Ureter (tissue), 1 donor: ENCODE measurements around the gene DAZAP2. TPM values are rescaled to one million over a fixed set of nuclear protein-coding genes. Genes with fewer than 3 reads are reported as not detected.

Experiments used
- DNase-seq: peaks from one replicate; pipeline ENCODE4 v3.0.0-alpha.2; 2020; ENCODE audit warnings: low spot score
- total RNA-seq: library from RNA; stranded (reverse); gene quantifications from one replicate; pipeline ENCODE4 v1.2.4, GENCODE V29; 2023
- donor health status: DM: yes; HTN: yes; CAD: no.

DAZAP2 gene
- 221 TPM for total RNA-seq

GRCh38 chr12:51238510-51239334 lies at the start of gene DAZAP2:
DAZAP2 (plus strand) TSS chr12:51238826; CDS start chr12:51238908, 82 bp downstream.
- peak; percentile 98 for DNase-seq

- DNase-seq: no peak
These were observed 48.8 kb upstream of the DAZAP2 start for GRCh38 chr12:51189790-51190355.

GRCh38 chr12:51190820-51191219 lies 47.8 kb upstream of the DAZAP2 start:
- no peak for DNase-seq

GRCh38 chr12:51191516-51192283 lies 46.9 kb upstream of the DAZAP2 start:
- no peak for DNase-seq

GRCh38 chr12:51192284-51192671 lies 46.3 kb upstream of the DAZAP2 start:
- DNase-seq: no peak

- DNase-seq: no peak
These were observed 42.8 kb upstream of the DAZAP2 start for GRCh38 chr12:51195841-51196240.

- no peak for DNase-seq
These were observed 42.1 kb upstream of the DAZAP2 start for GRCh38 chr12:51196547-51196946.

GRCh38 chr12:51197736-51198567 lies 40.7 kb upstream of the DAZAP2 start:
- DNase-seq: no peak

- no peak for DNase-seq
These were observed 39.9 kb upstream of the DAZAP2 start for GRCh38 chr12:51198568-51199365.

- no peak for DNase-seq
These were observed 39.2 kb upstream of the DAZAP2 start for GRCh38 chr12:51199366-51199945.

GRCh38 chr12:51200156-51200555 lies 38.5 kb upstream of the DAZAP2 start:
- DNase-seq: no peak

- DNase-seq: no peak
These were observed 37.8 kb upstream of the DAZAP2 start for GRCh38 chr12:51200806-51201205.

GRCh38 chr12:51202718-51203117 lies 35.9 kb upstream of the DAZAP2 start:
- no peak for DNase-seq

GRCh38 chr12:51205350-51205749 lies 33.3 kb upstream of the DAZAP2 start:
- no peak for DNase-seq

- no peak for DNase-seq
These were observed 30.5 kb upstream of the DAZAP2 start for GRCh38 chr12:51208016-51208660.

GRCh38 chr12:51209259-51209658 lies 29.4 kb upstream of the DAZAP2 start:
- DNase-seq: no peak

- no peak for DNase-seq
These were observed 27.8 kb upstream of the DAZAP2 start for GRCh38 chr12:51210690-51211395.

GRCh38 chr12:51214895-51215294 lies 23.7 kb upstream of the DAZAP2 start:
- DNase-seq: no peak

GRCh38 chr12:51216642-51217041 lies 22.0 kb upstream of the DAZAP2 start:
- no peak for DNase-seq
